ENCODE results near the gene IPO13.

The IPO13 gene

GRCh38 chr1:43942411-43942810 lies 4.3 kb upstream of the IPO13 start:
- Histone ChIP-seq H3K9me3 (ENCODE audit: severe bottlenecking) (no peaks in the 10 kb centered on the region), H3K36me3 (no peaks in the 10 kb centered on the region), H3K27me3 (ENCODE audit: insufficient read depth, low read depth, severe bottlenecking) (no peaks in the 10 kb centered on the region), H3K27ac (no peak overlapping the region), H3K4me3 (ENCODE audit: low read depth, low read length) (no peak overlapping the region)
- DNase-seq, result no peak
- no peak for TF ChIP-seq CTCF (IDR thresholded peaks at IDR 0.05; ENCODE audit: low read depth, low read length)

- Histone ChIP-seq H3K36me3 (peaks cover 4% of the 10 kb centered on the region), H3K27me3 (ENCODE audit: insufficient read depth, low read depth, severe bottlenecking) (no peaks in the 10 kb centered on the region), H3K4me3 (ENCODE audit: low read depth, low read length) (no peak overlapping the region), H3K27ac (no peak overlapping the region), H3K9me3 (ENCODE audit: severe bottlenecking) (no peaks in the 10 kb centered on the region)
- DNase-seq, result no peak
- no peak for TF ChIP-seq CTCF (IDR thresholded peaks at IDR 0.05; ENCODE audit: low read depth, low read length)
These were observed 1.9 kb upstream of the IPO13 start for GRCh38 chr1:43944860-43945259.

GRCh38 chr1:43945674-43946235 lies 995 bp upstream of the IPO13 start:
- H3K27ac ChIP-seq, result peak overlapping the region; percentile 100
- DNase-seq, result no peak
- H3K9me3 ChIP-seq (ENCODE audit: severe bottlenecking), result no peaks in the 10 kb centered on the region
- TF ChIP-seq CTCF (IDR thresholded peaks at IDR 0.05; ENCODE audit: low read depth, low read length), result no peak
- H3K36me3 ChIP-seq, result peaks cover 13% of the 10 kb centered on the region
- H3K4me3 ChIP-seq (ENCODE audit: low read depth, low read length), result peak overlapping the region; percentile 66
- no peaks in the 10 kb centered on the region for H3K27me3 ChIP-seq (ENCODE audit: insufficient read depth, low read depth, severe bottlenecking)

- peaks cover 14% of the 10 kb centered on the region for H3K36me3 ChIP-seq
- H3K4me3 ChIP-seq (ENCODE audit: low read depth, low read length), result peak overlapping the region; percentile 66
- peak overlapping the region; percentile 100 for H3K27ac ChIP-seq
- no peak for TF ChIP-seq CTCF (IDR thresholded peaks at IDR 0.05; ENCODE audit: low read depth, low read length)
- no peaks in the 10 kb centered on the region for H3K9me3 ChIP-seq (ENCODE audit: severe bottlenecking)
- no peak for DNase-seq
- no peaks in the 10 kb centered on the region for H3K27me3 ChIP-seq (ENCODE audit: insufficient read depth, low read depth, severe bottlenecking)
These were observed 517 bp downstream of the IPO13 start for GRCh38 chr1:43947061-43947873.

GRCh38 chr1:43947874-43948437 lies 1.2 kb downstream of the IPO13 start:
- TF ChIP-seq CTCF (IDR thresholded peaks at IDR 0.05; ENCODE audit: low read depth, low read length), result no peak
- Histone ChIP-seq H3K4me3 (ENCODE audit: low read depth, low read length) (peak overlapping the region; percentile 66), H3K27me3 (ENCODE audit: insufficient read depth, low read depth, severe bottlenecking) (no peaks in the 10 kb centered on the region), H3K36me3 (peaks cover 14% of the 10 kb centered on the region), H3K9me3 (ENCODE audit: severe bottlenecking) (no peaks in the 10 kb centered on the region), H3K27ac (peak overlapping the region; percentile 39)
- no peak for DNase-seq
